Hematopoietic multipotent progenitor cell treated with erythropoietin and hydrocortisone succinate and interleukin-3 and kit ligand, for 8 days (in vitro differentiated cells): ENCODE results near the gene SLC6A8.
A peak's percentile ranks its signal among the peaks of the same experiment; 100 is the strongest.
"Not testable (repeated sequence)": the region's sequence is repeated elsewhere in the genome, so short reads cannot be mapped to it uniquely, and the experiment has no call there.

Experiments
- DNase-seq: peaks from one replicate; pipeline ENCODE4 v3.0.0-alpha.2; 2015

The SLC6A8 gene

DNA sequence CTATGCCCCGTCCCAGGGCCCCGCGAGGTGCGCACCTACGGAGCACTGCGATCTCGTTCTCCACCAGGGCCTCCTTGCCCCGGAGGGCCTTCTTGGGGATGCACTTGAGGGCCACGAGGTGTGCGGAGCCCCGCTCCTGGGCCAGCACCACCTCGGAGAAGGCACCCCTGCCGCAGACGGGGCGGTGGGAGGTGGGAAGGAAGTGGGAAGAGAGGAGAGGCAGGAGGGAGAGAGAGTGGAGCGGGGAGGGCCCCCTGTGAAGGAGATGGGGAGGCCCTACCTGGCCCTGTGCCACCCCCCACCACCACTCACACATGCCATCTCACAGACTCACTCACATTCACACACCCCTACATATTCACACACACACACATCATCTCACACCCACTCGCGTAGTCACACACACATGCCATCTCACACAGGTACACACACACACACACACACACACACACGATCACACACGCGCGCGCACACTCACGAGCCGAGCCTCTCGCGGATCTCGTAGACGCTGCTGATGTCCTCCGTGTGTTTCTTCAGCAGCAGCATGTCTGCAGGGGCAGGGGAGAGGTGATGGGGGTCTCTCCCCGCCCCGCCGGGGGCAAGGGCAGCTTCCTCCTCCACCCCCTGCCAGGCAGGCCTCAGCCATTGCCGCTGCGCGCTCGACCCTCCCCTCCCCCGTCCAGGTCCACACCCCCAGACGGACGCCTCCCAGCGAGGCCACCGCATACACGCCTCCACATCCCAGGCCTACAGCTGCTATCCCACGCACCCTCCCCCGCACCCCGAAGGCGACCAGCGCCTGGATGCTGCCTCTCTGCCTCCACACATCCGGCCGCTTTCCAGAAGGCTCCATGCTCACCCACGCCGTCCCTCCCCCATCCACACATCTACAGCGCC lies 14.9 kb upstream of the SLC6A8 start:
- DNase-seq, result no peak

DNA sequence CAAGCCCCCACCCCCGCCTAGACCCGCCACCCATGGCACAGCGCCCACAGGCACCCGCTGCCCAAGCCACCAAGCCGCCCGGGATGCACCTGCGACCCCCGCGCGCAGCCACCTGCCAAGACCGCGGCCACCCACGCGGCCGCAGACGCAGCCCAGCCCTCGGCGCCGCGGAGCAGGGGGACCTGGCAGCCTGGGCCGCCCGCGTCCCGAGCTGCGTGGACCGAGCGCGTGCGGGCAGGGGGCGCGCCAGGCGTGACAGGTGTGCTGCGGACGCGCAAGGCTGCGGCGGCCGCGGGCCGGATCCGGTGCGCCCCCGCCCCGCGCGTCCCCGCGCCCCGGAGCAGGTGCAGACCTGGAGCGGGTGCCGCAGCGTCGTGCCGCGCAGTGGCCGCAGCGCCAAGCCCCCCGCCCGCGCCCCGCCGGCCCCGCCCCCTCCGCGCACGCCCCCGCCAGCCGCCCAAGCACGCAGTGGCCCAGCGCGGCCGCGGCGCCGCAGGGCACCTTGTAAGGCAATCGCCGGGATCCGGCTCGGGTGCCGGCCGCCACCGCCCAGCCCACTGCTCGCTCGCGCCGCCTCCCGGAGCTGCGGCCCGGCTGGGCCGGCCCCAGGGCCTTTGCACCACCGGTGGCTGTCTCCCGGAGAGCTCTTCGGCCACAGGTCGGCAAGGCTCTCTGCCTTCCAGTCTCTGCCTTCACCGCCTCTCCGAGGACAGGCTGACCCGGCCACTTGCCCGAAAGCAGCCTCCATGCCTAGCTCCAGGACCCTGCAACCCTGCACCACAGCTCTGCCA lies 14.1 kb upstream of the SLC6A8 start, which contains the start of gene PNCK:
PNCK (minus strand) TSS at position 386 of the 791 bp plus-strand sequence. CDS start 737 bp downstream, outside the sequence.
- no peak for DNase-seq

DNA sequence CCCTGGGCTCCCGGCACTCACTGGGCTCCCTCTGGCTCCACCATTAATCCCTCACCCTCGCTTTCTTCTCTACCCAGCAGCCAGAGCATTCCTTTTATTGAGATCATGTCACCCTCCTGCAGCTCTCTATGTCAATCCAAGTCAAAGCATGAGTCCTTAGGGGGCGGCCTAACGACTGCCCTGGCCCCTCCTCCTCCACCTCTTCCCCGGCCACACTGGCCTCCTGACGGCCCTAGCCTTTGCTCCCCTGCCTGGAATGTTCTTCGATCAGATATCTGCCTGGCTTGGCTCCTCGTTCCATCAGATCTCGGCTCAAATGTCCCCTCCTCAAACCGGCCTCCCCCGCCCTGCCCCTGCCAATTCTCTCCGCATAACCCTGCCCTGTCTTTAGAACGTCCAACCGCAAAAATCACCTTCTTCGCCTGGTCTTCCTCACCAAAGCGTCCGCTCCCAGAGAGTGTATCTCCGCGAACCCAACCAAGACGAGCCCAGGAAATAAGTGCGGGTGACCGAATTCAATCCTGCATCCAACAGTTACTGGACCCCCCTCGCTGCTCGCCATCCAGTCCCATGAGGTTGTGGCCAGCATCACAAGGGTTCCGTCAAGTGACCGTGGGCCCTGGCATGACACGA lies 13.4 kb upstream of the SLC6A8 start:
- no peak for DNase-seq

DNA sequence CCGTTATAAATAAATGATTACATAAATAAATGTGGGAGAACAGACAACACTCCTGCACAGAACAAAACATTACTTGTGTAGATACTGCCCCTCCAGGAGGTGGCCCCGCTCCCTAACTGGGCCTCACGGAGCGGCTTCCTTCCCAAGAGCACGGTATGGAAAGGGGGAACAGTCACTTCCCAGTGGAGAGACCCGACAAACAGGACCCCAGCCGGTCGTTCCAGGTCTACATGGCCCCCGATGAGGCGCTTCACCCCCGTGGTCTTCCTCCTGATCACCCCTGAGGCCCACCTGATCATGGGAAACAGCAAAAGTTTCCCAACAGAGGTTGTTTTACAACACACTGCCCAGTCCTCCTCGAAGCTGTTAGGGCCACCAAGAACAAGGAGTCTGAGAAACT lies 6.6 kb upstream of the SLC6A8 start:
- no peak for DNase-seq

DNA sequence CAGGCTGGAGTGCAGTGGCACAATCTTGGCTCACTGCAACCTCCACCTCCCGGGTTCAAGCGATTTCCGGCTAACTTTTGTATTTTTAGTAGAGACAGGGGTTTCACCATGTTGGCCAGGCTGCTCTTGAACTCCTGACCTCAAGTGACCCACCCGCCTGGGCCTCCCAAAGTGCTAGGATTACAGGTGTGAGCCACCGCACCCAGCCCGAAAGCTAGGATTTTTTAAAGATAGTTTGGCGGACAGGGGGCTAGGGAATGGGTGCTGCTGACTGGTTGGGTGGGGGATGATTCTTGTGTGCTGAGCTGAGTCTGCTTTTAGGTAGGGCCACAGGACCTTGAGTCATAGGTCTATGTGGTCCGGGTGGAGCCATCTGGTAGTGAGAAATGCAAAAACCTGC lies 4.2 kb upstream of the SLC6A8 start:
- not testable (repeated sequence) for DNase-seq

DNA sequence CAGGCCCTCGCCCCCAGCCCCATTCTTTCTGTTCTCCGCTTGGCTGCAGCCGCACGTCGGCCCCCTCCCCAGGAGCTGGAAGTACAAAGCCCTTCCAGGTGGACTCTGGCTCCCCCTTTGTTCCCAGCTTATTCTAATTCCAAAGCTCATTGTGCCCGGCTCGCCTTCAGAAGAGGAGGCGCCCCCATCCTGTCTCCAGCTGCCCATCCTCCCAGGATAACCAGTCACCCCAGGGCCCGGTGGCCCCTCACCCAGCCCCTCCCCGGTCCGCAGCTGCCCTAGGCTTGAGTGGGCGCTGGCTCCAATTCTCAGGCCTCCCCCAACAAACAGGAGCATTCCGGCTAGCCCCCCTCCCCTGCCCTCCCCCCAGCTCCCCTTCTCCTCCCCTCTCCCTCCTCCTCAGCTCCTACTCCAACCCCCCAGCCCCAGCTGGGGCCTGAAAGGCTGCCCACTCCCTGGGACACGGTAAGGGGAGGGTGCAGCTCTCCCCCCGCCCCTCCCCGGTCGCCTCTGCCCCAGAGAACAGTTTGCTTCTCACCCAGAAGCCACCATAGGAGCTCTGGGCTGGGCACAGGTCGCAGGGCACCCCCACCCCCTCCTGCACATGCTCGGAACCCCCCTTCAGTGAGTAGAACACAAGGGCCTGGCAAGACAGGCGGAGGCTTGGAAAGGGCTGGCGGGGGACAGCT lies 3.1 kb upstream of the SLC6A8 start:
- DNase-seq, result no peak

DNA sequence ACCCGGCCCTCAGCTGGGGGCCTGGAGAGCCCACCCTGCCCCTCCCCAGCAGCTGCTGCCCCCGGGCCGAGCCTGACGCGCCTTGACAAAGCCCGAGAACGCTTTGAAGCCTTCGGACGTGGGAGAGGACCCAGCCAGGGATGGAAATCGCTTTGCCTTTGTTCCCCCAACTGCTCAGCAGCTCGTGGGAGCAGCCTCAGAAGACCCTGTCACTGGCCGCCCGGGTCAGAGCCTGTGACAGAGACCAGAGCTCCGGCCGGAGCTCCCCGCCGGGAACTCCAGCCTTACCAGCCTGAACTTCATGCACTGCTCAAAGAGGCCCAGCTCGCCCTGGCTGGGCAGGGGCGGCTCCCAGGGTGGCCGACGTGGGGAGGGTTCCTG lies 2.6 kb upstream of the SLC6A8 start:
- no peak for DNase-seq

DNA sequence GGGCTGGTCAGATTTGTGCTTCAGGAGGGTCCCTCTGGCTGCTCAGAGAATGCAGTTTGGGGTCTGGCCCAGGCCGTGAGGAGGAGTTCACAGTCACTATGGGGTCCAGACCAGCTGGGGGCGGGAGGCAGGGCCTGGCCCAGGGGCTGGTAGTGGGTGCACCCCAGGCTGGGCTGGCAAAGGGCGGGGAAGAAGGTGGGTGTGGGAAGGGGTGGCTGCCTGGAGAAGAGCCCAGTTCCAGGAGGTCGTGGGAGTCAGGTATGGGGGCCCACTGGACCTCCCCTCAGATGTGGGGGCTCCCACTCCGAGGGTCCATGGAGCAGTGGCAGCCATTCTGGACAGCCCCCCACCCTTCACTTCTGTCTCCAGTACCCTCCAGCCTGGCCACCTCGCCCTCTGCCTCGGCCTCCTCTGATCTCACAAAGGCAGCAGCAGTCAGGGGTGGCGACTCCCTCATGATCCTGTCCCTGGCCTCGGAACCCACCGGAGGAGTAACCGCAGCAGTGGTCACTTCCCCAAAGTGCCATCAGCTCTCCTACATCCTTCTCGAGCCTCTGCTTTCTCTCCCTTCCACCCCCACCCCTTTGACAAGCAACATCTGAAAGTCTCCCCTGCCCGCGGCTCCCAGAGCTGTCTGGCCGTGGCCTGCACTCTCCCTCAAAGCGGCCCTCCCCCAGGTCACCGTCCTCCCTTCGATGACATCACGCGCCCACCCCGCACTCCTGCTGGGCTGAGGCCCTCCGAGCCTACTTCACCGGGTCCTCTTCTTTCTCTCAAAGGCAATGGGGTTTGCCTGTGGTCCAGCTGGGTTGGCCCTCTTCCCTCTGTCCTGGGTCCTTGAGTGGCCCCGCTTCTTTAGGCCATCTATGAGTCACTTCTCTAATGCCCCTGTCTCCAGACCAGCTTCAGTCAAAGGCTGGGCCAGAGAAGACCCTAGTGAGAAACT lies 1.7 kb upstream of the SLC6A8 start:
- no peak for DNase-seq

DNA sequence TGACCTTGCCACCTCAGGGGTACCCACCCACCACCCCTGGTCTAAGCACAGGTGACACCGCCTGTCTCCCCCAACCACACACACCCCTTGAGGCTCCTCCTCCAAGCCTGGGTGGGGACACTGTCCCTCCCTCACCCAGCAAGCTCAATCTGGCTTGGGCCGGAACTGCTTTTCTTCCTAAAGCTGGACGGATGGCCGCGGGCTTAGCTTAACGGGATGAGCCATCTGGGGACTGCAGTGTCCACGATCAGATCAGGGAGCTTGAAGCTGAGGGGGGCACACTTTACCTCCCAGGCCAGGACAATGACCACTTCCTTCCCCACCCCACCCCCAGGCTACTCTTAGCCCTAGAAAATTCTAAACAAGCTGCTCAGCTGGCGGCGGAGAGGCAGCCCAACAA lies 1.0 kb upstream of the SLC6A8 start:
- DNase-seq, result no peak

DNA sequence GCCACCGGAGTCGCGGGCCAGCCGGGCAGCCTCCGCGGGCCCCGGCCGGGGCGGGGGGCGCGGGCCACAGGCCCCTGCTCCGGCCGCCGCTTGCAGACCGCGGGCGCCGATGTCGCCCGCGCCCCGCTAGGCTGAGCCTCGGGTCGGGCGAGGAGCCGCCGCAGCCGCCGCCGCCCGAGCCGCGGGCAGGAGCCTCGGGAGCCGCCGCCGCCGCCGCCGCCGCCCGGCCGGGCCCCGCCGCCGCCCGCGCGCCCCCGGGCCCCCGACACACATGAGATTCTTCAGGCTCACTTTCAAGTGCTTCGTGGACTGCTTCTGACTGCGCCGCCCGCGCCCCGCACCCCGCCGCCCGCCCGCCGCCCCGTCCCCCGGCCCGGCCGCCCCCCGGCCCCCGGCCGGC lies 345 bp downstream of the SLC6A8 start:
- DNase-seq, result no peak

DNA sequence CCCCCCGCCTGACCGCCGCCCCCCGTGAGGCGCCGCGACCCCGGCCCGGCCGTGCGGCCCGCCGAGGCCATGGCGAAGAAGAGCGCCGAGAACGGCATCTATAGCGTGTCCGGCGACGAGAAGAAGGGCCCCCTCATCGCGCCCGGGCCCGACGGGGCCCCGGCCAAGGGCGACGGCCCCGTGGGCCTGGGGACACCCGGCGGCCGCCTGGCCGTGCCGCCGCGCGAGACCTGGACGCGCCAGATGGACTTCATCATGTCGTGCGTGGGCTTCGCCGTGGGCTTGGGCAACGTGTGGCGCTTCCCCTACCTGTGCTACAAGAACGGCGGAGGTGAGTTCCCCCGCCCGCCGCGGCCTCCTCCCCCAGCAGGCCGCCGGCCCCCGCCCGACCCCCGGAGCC lies 780 bp downstream of the SLC6A8 start:
- no peak for DNase-seq

DNA sequence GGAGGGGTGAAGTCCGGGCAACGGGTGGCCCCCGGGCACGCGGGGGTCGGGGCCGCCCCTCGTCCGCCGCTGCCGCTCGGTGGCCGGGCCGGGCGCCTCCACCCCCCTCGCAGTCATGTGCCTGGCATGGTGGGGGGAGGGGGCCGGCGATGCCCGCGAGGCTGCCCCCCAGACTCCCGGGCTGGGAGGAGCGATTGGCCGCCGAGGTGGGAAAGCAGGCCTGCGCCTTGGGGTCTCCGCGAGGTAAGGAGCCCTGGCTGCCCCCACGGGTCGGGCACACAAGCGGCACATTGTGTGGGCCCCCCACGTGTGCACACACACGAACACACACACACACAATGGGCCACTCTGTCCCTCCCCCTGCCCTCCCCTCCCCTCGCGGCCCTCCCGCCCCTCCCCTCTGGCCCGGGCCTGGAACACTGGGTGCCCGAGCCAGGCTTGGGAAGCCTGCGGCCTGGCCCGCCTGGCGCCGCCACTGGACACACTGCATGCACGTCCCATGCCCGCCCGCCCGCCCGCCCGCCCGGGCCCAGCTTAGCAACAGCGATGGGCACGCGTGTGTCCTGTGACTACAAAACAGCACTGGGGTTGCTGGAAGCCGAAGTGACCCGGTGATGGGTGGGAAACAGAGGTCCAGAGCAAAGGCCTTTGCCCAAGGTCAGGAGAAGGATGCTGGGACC lies 1.3 kb downstream of the SLC6A8 start:
- DNase-seq, result no peak

DNA sequence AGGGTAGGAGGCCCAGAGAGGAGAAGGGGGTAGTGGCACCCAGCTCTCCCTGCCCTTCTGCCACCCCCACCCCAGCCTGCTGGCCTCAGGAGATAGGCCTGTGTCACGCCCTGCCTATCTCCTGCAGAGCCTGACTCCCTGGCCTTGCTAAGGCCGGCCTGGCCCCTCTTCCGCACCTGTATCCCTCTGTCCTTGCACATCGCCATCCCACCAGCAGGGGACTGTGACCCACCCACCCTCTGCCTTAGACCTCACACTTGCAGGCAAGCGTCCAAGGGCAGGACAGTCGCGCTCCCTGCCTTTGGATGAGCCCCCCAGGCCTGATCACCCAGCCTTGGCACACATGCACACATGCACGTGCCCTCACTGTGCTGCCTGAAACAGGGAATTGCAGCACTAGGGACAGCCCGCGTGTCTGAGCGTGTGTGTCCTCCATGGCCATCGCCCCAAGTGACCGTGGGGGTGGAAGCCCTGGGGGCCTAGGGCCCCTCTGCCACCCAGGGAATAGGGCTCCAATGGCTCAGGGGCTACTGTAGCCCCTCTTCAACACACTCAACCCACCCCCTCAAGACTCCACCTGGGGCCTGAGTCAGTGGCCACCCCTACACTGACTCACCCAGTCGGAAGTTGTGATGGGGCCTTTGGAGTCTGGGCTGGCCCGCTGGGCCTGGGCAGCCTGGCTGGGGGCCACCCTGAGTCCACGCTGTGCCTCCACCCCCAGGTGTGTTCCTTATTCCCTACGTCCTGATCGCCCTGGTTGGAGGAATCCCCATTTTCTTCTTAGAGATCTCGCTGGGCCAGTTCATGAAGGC lies 2.1 kb downstream of the SLC6A8 start:
- peak; percentile 79 for DNase-seq

DNA sequence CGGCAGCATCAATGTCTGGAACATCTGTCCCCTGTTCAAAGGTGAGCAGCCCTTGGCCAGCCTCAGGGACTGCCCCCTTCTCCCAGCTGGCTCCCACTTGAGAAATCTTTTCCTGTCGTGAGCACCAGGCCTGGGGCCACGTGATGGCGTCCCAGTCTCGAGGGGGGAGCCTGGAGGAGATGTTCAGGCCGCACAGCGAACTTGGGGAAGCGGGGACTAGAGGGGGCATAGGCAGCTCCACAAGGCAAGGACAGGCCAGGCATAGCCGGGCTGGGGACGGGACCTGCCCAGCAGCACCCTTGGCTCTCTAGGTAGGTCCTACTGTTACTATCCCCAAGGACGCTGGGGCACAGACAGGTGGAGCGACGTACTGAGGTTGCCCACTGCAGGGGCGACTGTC lies 2.7 kb downstream of the SLC6A8 start:
- DNase-seq, result no peak

DNA sequence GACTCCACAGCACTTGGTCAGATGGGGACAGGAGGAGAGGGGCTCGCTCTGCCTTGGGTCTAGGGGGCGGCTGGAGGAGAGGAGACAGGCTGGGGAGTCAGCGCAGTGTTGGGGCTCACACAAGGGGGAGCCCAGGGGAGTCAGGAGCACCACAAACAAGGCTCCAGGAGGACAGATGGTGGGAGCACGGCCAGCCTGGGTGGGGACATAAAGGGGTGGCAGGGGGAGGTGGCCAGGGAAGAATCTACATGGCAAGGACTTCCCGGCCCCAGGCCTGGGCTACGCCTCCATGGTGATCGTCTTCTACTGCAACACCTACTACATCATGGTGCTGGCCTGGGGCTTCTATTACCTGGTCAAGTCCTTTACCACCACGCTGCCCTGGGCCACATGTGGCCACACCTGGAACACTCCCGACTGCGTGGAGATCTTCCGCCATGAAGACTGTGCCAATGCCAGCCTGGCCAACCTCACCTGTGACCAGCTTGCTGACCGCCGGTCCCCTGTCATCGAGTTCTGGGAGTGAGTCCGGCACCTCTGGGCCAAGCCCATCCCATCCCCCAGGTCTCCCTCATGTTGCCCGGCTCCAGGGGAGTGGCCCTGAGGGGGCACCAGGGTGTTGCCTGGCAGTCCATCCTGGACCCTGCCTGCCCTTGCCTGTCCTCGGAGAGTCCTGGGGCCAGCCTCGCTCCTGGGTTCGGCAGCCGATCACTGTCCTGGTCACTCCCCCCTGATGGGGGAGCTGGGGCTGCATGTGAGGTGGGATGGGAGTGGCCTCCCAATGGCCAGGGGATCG lies 3.5 kb downstream of the SLC6A8 start:
- DNase-seq, result not testable (repeated sequence)

DNA sequence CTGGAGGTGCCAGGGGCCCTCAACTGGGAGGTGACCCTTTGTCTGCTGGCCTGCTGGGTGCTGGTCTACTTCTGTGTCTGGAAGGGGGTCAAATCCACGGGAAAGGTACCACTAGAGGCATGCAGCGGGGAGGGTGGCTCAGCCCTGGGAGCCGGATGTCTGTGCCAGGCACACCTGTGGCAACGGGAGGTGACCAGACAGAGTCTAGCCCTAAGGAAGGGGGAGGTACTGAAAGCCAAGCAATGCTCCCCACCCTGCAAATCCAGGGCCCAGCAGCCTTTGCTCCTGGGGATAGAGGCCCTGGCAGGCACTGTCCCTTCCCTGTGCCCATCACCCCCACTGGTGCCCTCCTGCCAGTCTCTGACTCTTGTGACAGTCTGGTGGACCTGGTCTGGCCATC lies 4.3 kb downstream of the SLC6A8 start:
- no peak for DNase-seq

DNA sequence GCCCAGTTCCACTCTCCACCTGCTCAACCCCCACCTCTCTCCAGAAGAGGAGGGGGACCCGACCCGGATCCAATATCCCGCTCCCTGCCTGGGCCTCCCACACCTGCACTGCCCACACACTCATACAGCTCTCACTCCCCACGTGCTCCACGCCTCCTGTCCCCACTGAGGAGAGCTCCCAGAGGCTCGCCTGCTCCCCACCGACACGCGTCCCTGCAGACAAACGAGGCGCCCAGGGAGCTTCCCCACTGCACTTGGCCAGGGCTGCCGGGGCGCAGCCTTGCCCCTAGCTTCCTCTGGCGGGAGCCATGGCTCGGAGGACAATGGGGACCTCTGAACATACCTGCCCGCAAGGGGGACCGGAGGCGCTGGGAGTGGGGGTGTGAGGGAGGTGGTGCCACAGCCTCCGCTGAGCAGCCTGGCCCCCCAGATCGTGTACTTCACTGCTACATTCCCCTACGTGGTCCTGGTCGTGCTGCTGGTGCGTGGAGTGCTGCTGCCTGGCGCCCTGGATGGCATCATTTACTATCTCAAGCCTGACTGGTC lies 5.0 kb downstream of the SLC6A8 start:
- no peak for DNase-seq

DNA sequence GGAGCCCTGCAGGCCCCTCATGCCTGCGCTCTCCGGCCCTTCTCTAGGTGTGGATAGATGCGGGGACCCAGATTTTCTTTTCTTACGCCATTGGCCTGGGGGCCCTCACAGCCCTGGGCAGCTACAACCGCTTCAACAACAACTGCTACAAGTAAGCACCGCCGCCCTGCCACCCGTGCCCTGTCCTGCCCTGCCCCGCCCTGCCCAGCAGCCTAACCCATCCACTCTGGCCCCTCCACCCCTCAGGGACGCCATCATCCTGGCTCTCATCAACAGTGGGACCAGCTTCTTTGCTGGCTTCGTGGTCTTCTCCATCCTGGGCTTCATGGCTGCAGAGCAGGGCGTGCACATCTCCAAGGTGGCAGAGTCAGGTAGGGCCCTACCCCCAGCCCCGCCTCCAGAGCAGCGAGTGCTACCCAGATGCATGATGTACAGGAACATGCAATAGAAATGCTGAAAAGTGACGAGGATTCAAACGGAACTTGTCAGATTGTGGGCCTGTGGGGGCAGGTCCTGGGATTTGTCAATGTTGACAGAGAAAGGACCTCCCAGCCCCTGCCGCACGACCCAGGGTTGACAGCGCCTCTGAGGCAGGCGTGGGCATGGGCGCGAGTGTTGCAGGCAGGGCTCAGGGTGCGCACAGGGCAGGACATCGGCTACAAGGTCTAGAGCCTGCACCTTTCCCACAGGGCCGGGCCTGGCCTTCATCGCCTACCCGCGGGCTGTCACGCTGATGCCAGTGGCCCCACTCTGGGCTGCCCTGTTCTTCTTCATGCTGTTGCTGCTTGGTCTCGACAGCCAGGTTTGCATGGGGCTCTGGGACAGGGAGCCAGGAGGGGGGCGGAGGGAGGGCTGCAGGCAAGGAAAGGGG lies 5.7 kb downstream of the SLC6A8 start:
- DNase-seq, result no peak
